A673 (cell line): Measurements from ENCODE around the gene GRAMD1C.

Experiments
- CTCF ChIP-seq: fragments of 300-800, 200-600 bp; sonication (generic); conservative IDR thresholded peaks from 2 replicates; pipeline ENCODE4 v1.5.1; 2017; ENCODE audit warnings: low read depth, mild to moderate bottlenecking, antibody characterized with exemption, low read length, moderate library complexity, mixed read lengths
- EZH2 ChIP-seq: fragments of 200-600 bp; sonication (generic); IDR thresholded peaks from 2 replicates; pipeline ENCODE4 v1.6.1; 2017; ENCODE audit warnings: borderline replicate concordance, low read depth, mild to moderate bottlenecking, mixed read lengths, antibody characterized with exemption, low read length; ENCODE audit not compliant: poor library complexity, severe bottlenecking

- TF ChIP-seq EZH2 (no peak), CTCF (no peak)
Measured at GRCh38 chr3:113894927-113895326, 56.3 kb downstream of the GRAMD1C start.
